GM18502 (cell line): ENCODE data around the gene NOD2.

ENCODE experiments used
- ATAC-seq: cut with Tn5 transposase; IDR thresholded peaks from one replicate; pipeline ENCODE4 v1.9.1; 2021; ENCODE audit warnings: mild to moderate bottlenecking; ENCODE audit not compliant: unreplicated experiment, poor library complexity

Gene NOD2

DNA sequence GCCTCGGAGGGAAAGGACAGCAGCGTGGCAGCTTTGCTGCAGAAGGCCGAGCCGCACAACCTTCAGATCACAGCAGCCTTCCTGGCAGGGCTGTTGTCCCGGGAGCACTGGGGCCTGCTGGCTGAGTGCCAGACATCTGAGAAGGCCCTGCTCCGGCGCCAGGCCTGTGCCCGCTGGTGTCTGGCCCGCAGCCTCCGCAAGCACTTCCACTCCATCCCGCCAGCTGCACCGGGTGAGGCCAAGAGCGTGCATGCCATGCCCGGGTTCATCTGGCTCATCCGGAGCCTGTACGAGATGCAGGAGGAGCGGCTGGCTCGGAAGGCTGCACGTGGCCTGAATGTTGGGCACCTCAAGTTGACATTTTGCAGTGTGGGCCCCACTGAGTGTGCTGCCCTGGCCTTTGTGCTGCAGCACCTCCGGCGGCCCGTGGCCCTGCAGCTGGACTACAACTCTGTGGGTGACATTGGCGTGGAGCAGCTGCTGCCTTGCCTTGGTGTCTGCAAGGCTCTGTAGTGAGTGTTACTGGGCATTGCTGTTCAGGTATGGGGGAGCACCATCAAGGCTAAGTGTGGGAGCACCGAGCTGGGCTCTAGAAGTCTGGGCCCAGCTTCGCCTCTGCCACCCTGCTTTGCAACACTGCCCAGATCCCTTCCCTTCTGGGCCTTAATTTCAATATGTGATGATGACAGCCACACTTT is 18.6 kb downstream of the NOD2 start:
- no peak for ATAC-seq

- no peak for ATAC-seq
Observed at GRCh38 chr16:50712560-50712898, 19.1 kb downstream of the NOD2 start.

- ATAC-seq, result no peak
Observed at GRCh38 chr16:50712956-50713355, 19.6 kb downstream of the NOD2 start.

- ATAC-seq, result no peak
Observed at GRCh38 chr16:50717091-50717490, 23.7 kb downstream of the NOD2 start.

GRCh38 chr16:50717494-50717893 is 24.1 kb downstream of the NOD2 start:
- no peak for ATAC-seq

- ATAC-seq, result no peak
Observed at GRCh38 chr16:50718061-50718760, 24.8 kb downstream of the NOD2 start.

DNA sequence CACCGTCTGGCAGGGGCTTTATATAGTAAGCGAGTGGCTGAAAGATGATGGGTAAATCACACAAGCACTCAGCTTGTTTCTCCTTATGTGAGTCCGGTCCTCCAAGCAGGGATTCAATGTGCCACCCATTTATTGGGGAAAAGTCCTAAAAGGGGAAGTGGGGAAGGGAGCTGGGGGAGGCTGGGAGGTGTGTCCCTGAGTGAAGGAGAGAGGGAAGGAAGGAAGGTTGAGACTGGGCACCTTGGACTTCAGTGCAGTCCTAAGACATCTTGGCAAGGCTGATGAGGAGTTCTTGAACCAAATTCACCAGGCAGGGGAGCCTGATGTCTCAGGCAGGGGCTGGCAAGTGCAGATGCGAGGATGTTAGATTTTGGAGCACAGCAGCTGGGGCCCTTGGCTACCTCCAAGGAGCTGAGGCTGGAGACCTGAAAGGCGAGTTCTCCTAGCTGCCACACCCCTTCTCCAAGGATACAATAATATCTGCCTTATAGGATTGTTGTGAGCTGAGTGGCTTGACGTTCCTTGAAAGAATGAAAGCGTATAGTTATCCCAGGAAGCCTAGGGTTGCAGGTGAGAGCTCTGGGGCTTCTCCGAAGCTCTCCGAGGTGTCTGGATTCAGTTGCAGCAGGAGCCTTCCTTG is 25.5 kb downstream of the NOD2 start:
- no peak for ATAC-seq

DNA sequence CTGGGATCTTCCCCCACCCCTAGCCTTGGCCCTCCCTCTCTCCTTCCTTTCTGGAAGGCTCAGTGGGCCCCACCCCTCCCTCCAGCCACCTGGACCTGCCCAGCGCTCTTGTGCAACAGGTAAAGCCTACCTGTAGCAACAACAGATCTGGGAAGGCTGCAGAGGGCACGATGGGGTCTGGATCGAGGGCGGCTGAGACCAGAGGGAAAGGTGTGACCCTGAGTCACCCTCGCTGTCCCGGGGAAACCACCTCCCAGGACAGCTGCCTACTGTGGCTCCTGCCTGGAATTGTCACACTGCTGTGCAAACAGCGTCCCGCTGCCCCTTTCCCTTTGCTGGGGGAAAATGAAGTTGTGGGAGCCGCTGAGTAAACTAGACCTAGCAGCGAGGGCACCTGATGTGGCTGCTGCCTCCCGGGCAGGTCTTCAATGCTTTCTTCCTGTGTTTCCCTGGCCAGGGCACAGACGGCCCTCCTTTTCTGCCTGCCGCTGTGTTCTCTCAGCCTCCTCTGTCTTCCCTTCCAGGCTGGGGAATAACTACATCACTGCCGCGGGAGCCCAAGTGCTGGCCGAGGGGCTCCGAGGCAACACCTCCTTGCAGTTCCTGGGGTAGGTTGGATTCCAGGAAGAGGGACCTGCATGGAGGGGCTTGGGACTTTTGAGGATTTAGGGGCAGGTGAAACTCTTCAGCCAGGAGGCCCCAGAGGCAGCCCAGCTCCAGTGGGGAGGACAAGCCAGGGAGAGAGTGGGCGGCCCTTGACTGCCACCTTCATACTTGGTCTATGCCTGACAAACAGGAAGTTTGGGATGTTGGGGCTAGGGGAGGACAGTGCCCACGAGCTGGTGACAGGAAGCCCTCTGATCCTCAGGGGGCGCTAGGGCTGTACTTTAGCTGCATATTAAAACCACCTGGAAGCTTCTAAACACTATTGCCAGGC is 26.3 kb downstream of the NOD2 start:
- no peak for ATAC-seq

- no peak for ATAC-seq
Observed at GRCh38 chr16:50721549-50722404, 28.4 kb downstream of the NOD2 start.

DNA sequence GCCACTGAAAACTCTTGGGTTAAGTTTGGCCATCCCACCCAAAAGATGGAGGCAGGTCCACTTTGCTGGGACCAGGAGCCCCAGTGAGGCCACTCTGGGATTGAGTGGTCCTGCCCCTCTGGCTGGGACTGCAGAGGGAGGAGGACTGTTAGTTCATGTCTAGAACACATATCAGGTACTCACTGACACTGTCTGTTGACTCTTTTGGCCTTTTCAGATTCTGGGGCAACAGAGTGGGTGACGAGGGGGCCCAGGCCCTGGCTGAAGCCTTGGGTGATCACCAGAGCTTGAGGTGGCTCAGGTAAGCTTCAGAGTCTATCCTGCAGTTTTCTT is 29.0 kb downstream of the NOD2 start:
- no peak for ATAC-seq

DNA sequence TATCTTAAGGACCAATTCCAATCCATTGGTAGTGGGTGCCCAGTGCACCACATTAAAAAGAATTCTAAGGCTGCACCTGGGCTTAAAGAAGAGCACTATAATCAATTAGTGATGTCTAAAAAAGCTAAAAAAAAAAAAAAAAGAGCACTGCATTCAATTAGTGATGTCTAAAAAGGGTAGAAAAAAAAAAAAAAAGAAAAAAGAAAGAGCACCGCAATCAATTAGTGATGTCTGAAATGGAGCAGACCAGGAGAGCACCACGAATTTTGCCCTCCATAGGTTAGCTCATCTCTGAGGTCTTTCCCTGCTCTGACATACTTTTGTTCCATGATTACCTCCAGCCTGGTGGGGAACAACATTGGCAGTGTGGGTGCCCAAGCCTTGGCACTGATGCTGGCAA is 29.6 kb downstream of the NOD2 start:
- ATAC-seq, result no peak

- no peak for ATAC-seq
Observed at GRCh38 chr16:50724306-50724705, 30.9 kb downstream of the NOD2 start.

DNA sequence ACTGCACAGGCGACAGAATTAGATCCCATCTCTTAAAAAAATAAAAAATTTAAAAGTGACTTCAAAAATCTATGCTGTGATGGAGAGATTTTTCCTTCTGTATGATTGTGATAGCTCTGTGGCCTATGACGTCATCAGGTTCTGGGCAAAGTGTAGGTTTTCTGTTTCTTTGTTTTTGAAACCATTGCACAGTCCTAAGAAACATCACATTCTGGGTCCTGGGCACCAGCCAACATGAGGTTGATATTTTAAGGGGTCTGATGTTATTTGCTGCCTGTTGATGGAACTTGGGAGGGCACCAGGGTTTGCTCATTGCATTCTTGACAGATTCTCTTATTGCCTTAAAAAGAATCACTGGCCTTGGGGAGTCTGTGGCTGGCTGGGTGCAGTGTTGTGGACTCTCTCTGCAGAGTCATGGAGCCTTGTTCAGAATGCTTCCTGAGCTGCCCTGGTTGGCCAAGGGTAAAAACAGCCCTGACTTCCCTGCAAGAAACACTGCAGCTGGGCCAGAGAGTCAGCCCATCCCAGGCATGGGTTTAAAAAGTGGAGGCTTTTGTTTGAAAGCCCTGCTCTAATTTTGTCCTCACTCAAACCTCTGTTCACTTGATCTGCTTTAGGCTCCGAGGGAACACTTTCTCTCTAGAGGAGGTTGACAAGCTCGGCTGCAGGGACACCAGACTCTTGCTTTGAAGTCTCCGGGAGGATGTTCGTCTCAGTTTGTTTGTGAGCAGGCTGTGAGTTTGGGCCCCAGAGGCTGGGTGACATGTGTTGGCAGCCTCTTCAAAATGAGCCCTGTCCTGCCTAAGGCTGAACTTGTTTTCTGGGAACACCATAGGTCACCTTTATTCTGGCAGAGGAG is 38.0 kb downstream of the NOD2 start:
- no peak for ATAC-seq

DNA sequence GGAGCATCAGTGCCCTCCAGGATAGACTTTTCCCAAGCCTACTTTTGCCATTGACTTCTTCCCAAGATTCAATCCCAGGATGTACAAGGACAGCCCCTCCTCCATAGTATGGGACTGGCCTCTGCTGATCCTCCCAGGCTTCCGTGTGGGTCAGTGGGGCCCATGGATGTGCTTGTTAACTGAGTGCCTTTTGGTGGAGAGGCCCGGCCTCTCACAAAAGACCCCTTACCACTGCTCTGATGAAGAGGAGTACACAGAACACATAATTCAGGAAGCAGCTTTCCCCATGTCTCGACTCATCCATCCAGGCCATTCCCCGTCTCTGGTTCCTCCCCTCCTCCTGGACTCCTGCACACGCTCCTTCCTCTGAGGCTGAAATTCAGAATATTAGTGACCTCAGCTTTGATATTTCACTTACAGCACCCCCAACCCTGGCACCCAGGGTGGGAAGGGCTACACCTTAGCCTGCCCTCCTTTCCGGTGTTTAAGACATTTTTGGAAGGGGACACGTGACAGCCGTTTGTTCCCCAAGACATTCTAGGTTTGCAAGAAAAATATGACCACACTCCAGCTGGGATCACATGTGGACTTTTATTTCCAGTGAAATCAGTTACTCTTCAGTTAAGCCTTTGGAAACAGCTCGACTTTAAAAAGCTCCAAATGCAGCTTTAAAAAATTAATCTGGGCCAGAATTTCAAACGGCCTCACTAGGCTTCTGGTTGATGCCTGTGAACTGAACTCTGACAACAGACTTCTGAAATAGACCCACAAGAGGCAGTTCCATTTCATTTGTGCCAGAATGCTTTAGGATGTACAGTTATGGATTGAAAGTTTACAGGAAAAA is 38.8 kb downstream of the NOD2 start:
- ATAC-seq, result no peak

DNA sequence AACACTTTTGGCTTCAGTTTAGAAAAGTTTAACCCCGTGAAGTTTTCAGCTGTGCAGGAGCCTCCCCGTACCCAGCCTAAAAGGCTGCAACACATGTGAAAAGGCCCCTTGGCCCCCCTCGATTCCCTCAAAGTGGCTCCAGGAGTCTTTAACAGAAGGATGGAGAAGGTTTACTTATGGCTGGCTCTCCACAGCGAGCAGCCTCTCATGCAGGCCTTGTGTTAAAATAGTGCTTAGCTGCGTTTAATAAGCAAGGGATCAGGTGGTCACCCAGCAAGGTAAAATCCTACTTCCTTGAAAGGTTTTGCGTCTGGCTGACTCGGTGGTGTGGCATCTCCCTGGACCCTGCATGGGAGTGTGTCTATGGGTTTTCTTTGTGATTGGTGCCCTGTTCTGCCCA is 40.1 kb downstream of the NOD2 start:
- no peak for ATAC-seq

GRCh38 chr16:50735629-50736122 is 42.3 kb downstream of the NOD2 start:
- ATAC-seq, result peak; percentile 66

DNA sequence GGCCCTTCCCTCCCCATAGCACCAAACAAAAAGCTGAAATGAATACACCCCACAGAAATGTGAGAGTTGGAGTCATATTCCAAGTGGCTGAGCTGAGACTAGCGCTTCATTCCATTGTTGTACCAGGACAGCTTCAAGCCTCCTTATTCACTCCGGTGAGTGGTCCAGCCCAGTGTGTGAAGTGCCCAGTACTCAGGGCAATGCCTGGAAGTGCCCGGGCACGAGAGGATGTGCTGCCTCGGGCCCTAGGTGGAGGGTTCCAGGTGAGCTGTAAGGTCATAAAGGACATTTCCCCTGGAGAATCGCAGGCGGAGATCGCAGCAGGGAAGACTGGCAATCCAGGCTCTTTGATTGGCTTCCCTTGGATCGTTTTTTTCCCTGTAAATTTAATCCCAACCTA is 43.0 kb downstream of the NOD2 start:
- no peak for ATAC-seq

- no peak for ATAC-seq
Observed at GRCh38 chr16:50737420-50737959, 44.1 kb downstream of the NOD2 start.
